GM18873 (cell line): ENCODE results near the gene IER2.
A peak's percentile ranks its signal among the peaks of the same experiment; 100 is the strongest.

Source experiments
- ATAC-seq: cut with Tn5 transposase; IDR thresholded peaks from one replicate; pipeline ENCODE4 v1.9.1; 2021; ENCODE audit warnings: mild to moderate bottlenecking, moderate library complexity, moderate number of reproducible peaks; ENCODE audit not compliant: unreplicated experiment, low FRiP score

The IER2 gene

DNA sequence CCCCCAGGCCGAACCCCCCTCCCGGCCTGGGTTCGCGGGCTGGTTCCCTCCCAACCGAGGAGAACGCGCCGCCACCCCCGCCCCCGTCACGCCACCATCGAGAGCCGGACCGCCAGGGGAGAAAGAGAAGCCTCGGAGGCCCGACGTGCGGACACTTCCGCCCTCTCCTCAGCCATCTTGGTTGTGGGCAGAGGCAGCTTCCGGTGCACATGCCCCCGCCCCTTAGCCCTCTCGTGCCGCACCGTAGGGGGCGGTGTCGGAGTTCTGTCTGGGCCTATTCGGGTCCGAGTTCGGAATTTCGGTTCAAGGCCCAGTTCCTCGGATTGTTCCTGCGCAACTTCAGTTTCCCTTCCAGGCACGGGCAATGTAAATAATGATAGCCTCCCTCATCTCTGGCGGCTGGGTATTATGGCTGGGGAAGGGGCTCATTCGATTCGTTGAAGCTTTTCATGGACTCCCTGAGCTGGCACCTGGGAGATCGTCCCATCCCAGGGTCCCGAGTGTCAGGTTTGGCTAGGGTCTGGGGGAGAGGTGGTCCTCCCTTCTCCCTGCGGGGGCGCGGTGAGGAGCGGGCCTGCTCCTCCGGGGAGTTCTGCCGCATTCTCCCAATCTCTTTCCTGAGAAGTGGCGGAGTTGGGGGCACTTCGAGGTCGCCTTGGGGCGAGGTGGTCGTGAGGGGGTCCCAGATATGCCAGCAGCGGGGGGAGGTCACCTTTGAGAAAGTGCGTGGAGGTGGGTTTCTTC lies at the start of gene IER2, which contains the start of gene STX10:
TSS of gene IER2 (plus strand) at position 225 of the 744 bp plus-strand sequence. CDS start 2,776 bp downstream, outside the sequence.
TSS of gene STX10 (minus strand) at position 189 of the 744 bp plus-strand sequence. CDS start 202 bp downstream, outside the sequence.
- ATAC-seq, result peak; percentile 27

DNA sequence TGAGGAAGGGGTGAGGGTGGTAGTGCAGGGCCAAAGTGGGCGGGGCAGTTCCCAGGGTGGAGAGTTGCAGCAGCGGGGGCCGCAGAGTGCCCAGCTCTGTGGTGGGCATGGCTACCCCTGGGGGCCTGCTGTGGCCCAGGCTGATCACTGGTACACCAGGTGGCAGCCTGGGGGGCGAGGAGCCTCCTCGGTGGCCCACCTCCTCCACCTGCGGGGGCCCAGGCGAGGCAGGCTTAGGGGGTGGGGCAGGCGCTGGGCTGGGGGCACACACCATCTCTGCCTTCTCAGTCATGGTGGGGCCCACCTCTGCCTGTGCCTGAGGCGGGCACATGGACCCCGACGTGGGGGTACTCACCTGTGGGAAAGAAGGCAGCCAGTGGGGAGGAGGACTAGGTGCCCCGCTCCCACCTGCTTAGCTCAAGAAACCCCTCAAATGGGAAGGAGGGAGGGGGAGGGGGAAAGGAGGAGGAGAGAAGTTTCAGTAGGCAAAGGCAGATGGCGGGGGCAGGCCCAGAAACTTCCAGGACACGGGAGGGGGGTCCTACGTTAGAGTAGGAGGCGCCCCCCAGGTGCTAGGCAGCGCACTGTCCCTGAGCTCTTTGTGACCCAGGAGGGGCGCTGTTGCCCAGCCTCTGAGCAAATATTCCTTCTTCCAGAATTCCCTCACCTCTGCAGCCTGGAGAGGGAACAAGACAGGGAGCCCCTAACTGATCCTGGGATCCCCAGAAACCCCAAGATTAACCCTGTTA lies 49.2 kb upstream of the IER2 start:
- ATAC-seq, result no peak

DNA sequence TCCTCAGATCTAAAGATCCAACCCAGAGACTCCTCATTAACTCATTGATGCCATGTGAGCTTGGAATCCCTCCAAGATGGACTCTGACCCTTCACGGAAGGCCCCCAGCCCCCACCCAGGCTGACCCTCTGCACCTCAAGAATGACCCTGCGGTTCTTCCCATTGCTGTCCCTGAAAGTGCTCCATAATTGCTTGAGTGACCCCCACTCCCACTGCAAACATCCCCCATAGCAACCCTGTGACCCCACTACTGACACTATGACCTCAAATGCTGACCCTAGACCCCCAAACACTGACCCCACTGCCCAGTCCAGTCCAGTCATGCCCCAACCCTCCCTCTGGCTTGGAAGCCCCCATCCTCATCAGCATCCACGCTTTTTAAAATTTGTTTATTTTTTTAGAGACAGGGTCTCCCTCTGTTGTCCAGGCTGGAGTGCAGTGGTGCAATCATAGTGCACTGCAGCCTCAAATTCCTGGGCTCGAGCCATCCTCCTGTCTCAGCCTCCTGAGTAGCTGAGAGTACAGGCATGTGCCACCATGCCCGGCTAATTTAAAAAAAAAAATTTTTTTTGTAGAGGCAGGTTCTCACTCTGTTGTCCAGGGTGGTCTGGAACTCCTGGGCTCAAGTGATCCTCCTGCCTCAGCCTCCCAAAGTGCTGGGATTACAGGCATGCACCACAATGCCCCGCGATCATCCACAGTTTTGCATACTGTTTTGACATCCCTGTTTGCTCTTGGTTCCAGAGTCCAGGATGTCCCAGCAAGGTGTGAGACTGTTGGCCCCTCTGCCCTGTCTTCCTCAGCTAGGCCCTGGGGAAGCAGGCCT lies 48.4 kb upstream of the IER2 start:
- no peak for ATAC-seq

- ATAC-seq, result no peak
These were observed 47.9 kb upstream of the IER2 start for GRCh38 chr19:13102416-13102665.

GRCh38 chr19:13102666-13103580 lies 47.3 kb upstream of the IER2 start, which contains the start of gene LYL1:
Gene LYL1, minus strand, starts transcription at chr19:13102858. Its CDS starts 1,687 bp downstream, at chr19:13101171.
- ATAC-seq, result no peak

DNA sequence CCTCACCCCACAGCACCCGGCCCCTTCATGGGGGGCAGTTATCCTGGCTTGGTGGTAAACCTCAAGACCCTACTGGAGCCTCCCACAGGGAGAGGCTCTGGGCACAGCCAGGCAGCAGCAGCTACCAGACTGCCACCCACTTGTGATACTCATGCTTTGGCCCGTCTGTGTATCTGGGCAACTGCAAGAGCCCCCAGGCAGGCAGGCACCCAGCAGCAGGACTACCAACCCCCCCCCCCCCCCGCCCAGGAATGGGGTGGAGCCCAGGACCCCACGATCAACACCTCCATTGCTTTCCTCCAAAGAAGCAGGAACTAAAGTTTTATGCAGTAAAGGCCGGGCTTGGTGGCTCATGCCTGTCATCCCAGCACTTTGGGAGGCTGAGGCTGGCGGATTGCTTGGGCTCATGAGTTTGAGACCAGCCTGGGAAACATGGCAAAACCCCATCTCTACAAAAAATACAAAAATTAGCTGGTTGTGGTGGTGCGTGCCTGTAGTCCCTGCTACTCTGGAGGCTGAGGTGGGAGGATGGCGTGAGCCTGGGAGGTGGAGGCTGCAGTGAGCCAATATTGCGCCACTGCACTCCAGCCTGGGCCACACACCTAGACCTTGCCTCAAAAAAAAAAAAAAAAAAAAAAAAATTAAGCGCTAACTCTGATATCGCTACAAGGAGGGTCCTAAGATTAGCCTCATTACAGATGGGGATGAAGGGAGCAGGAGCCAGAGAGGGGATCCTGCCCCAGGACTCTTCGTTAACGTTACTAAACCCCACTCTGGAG lies 46.4 kb upstream of the IER2 start:
- ATAC-seq, result no peak

DNA sequence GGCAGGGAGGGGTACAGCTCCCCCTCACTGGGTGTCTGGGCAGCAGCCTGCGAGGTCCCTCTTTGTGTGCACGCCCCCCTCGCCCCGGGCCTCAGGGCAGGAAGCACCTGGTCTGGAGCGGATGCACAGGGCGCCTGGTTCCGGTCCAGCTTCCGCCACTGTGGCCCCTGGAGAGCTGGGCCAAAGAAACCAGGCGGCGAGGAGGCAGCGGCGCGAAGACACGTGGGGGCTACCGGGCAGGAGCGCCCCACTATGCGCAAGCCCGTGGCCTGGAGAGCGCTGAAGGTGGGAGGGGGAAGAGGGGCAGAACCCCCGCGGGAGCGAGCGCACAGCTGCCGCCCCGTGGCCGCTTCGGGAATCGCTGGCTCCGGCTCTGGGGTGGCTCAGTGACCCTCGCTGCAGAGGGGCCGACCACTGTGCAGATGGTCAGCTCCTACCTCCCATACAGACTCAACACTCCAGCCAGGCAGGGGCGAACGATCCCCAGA lies 45.8 kb upstream of the IER2 start:
- ATAC-seq, result no peak

GRCh38 chr19:13104848-13105711 lies 45.1 kb upstream of the IER2 start:
- no peak for ATAC-seq

- ATAC-seq, result no peak
These were observed 40.7 kb upstream of the IER2 start for GRCh38 chr19:13109361-13110098.

- no peak for ATAC-seq
These were observed 40.1 kb upstream of the IER2 start for GRCh38 chr19:13110099-13110610.

DNA sequence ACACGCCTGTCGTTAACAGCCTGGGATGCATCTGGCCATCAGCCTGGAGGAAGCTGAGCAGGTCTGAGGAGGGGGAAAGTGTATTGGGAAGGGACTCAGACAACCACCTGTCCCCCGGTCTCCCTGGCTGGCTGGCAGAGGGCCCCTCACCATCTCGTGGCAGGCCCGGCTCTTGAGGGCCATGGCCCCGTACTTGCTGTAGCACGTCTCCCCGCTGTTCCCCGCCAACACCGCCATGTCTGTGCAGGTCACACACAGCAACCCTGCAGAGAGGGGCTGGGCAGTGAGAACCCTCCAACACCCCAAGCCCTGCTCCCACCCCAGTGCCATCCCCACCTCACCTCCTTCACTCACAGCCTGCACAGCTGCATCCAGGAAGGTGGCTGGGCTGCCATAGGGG lies 37.7 kb upstream of the IER2 start:
- no peak for ATAC-seq

GRCh38 chr19:13115936-13116281 lies 34.3 kb upstream of the IER2 start:
- ATAC-seq, result no peak

DNA sequence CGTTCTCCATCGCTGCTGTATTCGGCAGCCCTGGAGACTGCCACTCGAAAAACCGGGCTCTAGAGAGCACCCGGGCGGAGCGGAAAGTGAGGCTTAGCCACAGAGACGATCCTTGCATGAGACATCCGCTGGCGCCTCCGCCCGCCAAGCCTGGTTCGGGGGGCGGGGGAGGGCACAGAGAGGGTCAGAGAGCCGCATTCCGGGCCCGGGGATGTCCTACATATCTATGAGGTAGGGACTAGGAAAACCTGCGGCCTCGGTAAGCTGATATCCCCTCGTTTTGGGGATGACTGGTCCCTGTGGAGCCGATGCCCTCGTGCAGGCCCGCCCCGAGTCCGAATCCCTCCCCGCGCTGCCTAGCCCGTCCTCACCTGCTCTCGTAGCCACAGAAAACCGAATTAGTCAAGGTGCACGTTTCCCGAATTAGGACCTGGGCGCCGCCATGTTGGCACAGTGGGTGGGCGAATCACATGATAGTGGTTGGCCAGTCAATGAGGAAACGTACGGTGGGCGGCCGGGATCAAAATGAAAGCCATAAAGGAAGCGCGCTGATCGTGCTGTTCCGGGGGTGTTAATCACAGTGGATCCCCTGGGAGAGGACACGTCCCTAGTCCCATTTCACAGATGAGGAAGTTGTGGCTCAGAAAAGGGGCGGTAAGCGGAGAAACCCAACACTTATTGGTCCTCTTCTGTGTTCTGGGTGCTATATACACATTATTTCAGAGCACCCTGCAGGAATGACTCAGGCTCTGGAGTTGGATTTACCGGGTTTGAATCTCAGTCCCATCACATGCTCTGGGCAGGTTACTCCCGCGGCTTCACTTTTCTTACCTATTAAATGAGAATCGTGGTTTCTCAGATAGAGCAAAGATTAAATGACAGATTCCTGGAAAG lies 33.7 kb upstream of the IER2 start, which contains the start of gene TRMT1:
TSS of gene TRMT1 (minus strand) at position 459 of the 894 bp plus-strand sequence. CDS start at position 118, 341 bp downstream.
- no peak for ATAC-seq

GRCh38 chr19:13117176-13117771 lies 32.9 kb upstream of the IER2 start:
- no peak for ATAC-seq

DNA sequence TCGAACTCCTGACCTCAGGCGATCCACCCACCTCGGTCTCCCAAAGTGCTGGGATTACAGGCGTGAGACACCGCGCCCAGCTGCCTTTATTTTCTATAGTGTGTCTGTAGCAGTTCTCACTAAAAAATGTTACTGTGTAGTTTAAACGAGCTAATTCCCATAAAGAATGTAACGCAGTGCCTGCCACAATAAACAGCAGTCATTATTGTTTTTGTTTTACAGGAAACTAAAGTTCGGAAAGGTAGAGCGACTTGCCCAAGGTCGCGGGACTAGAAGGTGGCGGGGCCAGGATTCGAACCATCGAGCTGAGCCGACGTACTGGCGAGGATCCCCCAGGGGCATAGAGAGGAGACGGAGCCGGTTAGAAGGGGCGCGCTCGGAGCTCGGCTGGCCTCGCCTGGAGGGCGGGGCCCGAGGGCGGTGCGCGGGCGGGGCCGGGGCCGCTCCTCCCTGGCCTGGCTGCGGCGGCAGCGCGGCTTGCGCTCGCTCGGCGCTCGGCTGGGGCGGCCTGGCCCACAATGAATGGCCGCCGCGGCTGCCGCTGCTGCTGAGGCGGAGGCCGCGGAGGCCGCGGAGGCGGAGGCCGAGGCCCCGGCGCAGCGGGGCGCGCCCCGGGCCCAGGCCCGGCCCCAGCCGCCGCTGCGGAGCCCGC lies 32.3 kb upstream of the IER2 start, which contains the start of gene NACC1:
TSS of gene NACC1 (plus strand) at position 493 of the 652 bp plus-strand sequence. CDS start 16,944 bp downstream, outside the sequence.
- peak; percentile 37 for ATAC-seq
